IPS DF 6.9 (cell line): Measurements from ENCODE around the gene SETX.
A peak's percentile ranks its signal among the peaks of the same experiment; 100 is the strongest.
"Not testable (repeated sequence)": the region's sequence is repeated elsewhere in the genome, so short reads cannot be mapped to it uniquely, and the experiment has no call there.

Source experiments
- DNase-seq: peaks from one replicate; pipeline ENCODE4 v3.0.0-alpha.2; 2013; ENCODE audit warnings: low read depth, low spot score
- H3K27ac ChIP-seq: one replicate; pipeline ENCODE4 v1.5.1; 2013; ENCODE audit warnings: low read length, control low read depth
- H3K27me3 ChIP-seq: 2 replicates; pipeline ENCODE4 v1.6.1; 2013; ENCODE audit warnings: mild to moderate bottlenecking, low read length; ENCODE audit not compliant: control insufficient read depth, insufficient read depth
- H3K36me3 ChIP-seq: 2 replicates; pipeline ENCODE4 v1.6.1; 2013; ENCODE audit warnings: low read length; ENCODE audit not compliant: control insufficient read depth, insufficient read depth
- H3K4me1 ChIP-seq: 2 replicates; pipeline ENCODE4 v1.6.1; 2013; ENCODE audit warnings: low read length; ENCODE audit not compliant: control insufficient read depth, insufficient read depth
- H3K4me3 ChIP-seq: 2 replicates; pipeline ENCODE4 v1.5.1; 2013; ENCODE audit warnings: mild to moderate bottlenecking, low read length
- H3K9me3 ChIP-seq: 2 replicates; pipeline ENCODE4 v1.6.1; 2013; ENCODE audit warnings: low read length, inconsistent platforms; ENCODE audit not compliant: control insufficient read depth, insufficient read depth
- WGBS: extraction: QIAGEN DNeasy Blood & Tissue Kit; methylation state at CpG from one replicate; pipeline ENCODE4 v1.1.7; 2013; ENCODE audit warnings: mixed read lengths, missing lambda C conversion rate; ENCODE audit not compliant: insufficient read length, insufficient coverage; 5-methylcytosine and 5-hydroxymethylcytosine counted together

Gene SETX

GRCh38 chr9:132288361-132288760 lies 66.4 kb downstream of the SETX start:
- H3K4me1 ChIP-seq, result no peaks in the 10 kb centered on the region
- no peak overlapping the region for H3K4me3 ChIP-seq
- no peaks in the 10 kb centered on the region for H3K27me3 ChIP-seq
- H3K36me3 ChIP-seq, result peaks cover 11% of the 10 kb centered on the region; the same call in 1 of the 2 replicates
- DNase-seq, result no peak
- no peak overlapping the region for H3K27ac ChIP-seq
- H3K9me3 ChIP-seq, result no peaks in the 10 kb centered on the region
- no CpG with 5 or more reads among the region's 1 CpG for WGBS

DNA sequence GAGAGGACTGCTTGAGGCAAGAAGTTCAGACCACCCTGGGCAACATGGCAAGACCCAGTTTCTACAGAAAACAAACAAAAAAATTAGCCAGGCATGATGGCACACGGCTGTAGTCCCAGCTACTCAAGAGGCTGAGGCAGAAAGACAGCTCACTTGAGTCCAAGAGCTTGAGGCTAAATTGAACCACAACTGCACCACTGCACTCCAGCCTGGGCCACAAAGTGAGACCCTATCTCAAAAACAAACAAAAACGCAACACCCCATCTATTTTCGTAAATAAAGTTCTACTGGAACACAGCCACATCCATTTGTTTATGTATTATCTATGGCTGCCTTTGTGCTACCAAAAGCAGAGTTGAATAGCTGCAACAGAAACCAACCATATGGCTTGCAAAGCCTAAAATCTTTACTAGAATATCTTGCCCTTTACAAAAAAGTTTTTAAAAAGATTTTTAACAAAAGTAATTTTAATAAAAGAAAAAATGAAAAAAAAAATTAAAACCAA lies 67.5 kb downstream of the SETX start:
- WGBS, result 100% methylated on average over 2 of the region's 3 CpGs
- Histone ChIP-seq H3K36me3 (peaks cover 16% of the 10 kb centered on the region; the same call in 1 of the 2 replicates), H3K4me1 (no peaks in the 10 kb centered on the region), H3K4me3 (no peak overlapping the region), H3K27me3 (no peaks in the 10 kb centered on the region), H3K27ac (no peak overlapping the region), H3K9me3 (no peaks in the 10 kb centered on the region)
- DNase-seq, result no peak

GRCh38 chr9:132283863-132284262 lies 70.9 kb downstream of the SETX start:
- no peaks in the 10 kb centered on the region for H3K27me3 ChIP-seq
- H3K36me3 ChIP-seq, result peaks cover 19% of the 10 kb centered on the region; the same call in 1 of the 2 replicates
- H3K9me3 ChIP-seq, result no peaks in the 10 kb centered on the region
- no peaks in the 10 kb centered on the region for H3K4me1 ChIP-seq
- WGBS, result no CpG with 5 or more reads among the region's 7 CpGs
- no peak overlapping the region for H3K4me3 ChIP-seq
- no peak for DNase-seq
- no peak overlapping the region for H3K27ac ChIP-seq

DNA sequence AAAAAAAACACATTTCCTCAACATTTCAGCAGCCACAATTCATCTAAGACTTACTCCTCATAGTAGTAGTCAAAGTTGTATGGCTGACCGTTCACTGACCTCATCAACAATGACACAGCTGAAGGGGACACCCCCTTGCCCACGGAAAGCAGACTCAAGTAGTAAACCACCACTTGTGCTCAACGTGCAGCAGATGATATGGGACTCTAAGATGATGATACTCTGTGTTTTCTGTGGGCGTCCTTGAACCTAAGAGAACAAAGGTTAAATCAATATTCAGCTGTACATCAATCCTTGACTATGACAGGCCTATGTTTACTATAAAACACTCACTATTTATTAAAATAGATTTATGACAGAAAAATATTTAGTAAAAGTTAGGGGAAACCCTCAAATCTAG lies 71.6 kb downstream of the SETX start:
- no peak overlapping the region for H3K27ac ChIP-seq
- no peak overlapping the region for H3K4me3 ChIP-seq
- H3K27me3 ChIP-seq, result no peaks in the 10 kb centered on the region
- H3K4me1 ChIP-seq, result no peaks in the 10 kb centered on the region
- H3K9me3 ChIP-seq, result no peaks in the 10 kb centered on the region
- DNase-seq, result no peak
- no CpG with 5 or more reads among the region's 4 CpGs for WGBS
- peaks cover 19% of the 10 kb centered on the region; the same call in 1 of the 2 replicates for H3K36me3 ChIP-seq

DNA sequence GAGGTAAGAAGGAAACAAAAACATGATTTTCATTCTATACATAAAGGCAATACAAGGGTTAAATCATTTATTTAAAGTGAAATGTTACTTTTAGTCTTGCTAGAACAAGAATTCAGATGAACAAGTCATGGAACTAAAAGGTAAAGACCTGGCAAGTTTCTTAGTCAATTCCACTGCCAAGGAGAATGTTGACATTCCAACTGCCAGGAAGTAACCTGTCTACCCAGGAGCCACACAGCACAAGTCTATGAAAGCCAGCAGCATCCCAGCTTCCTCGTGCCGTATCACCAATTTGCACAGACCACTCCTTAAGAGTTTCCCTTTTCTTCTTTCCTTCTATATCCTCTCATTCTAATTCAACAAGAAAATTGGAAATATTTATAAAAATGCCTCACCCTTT lies 79.9 kb downstream of the SETX start:
- DNase-seq, result no peak
- H3K4me1 ChIP-seq, result no peaks in the 10 kb centered on the region
- H3K9me3 ChIP-seq, result no peaks in the 10 kb centered on the region
- H3K27me3 ChIP-seq, result no peaks in the 10 kb centered on the region
- no CpG with 5 or more reads among the region's 2 CpGs for WGBS
- H3K27ac ChIP-seq, result no peak overlapping the region
- H3K4me3 ChIP-seq, result no peak overlapping the region
- H3K36me3 ChIP-seq, result peaks cover 19% of the 10 kb centered on the region

GRCh38 chr9:132269704-132270516 lies 84.9 kb downstream of the SETX start:
- not testable (repeated sequence) for H3K4me3 ChIP-seq, H3K36me3 ChIP-seq, DNase-seq, H3K9me3 ChIP-seq, H3K27me3 ChIP-seq, H3K4me1 ChIP-seq, H3K27ac ChIP-seq
- no CpG with 5 or more reads among the region's 16 CpGs for WGBS

DNA sequence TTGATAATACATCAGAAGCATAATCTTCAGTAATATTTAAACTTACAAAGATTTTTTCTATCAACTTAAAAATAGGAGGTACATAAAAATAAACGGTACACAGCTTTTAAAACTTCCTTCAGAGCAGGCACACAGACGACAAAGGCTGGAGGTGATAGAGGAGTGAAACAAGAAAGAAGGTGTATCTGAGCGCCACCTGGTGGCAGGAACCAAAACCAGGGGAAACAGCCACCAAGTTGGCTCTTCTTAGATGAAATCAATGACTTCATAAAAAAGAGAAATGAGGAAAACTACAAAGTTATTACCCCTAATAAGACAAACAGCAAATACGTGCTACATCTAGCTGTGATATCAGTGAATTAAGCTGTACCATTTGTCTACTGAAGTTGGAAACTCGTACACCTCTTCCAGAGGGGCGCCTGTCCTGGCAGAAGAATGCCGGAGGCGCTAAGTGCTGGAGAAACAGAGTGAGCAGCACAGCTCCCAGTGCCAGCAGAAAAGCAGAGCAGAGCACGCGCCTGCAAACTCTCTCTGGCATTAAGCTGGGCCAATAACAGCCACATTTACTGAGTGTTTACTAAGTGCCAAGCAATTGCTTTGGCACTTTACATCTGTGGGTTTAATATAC lies 85.9 kb downstream of the SETX start:
- whole genome bisulfite sequencing, result no CpG with 5 or more reads among the region's 10 CpGs
- no peaks in the 10 kb centered on the region for H3K27me3 ChIP-seq
- peak; percentile 64 for DNase-seq
- no peak overlapping the region for H3K27ac ChIP-seq
- peaks cover 7% of the 10 kb centered on the region for H3K36me3 ChIP-seq
- H3K4me3 ChIP-seq, result no peak overlapping the region
- no peaks in the 10 kb centered on the region for H3K4me1 ChIP-seq
- no peaks in the 10 kb centered on the region for H3K9me3 ChIP-seq

DNA sequence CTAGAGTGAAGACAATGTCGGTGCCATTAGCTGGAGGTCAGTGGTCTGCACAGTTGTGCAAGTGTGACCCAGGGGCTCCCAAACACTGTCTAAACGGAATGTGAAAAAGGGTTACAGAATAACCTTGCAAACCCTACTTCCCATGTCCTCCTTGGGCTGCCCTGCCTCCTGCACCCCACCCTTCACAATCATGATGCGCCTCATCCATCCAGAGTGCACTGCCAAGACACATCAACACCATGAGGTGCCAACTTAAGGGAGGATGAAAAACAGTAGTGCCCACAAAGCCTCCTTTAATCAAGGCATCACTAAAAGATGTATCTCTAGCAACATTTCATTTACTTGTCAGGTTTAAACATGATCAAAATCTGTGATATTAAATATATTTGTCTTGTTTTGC lies 87.1 kb downstream of the SETX start:
- H3K27ac ChIP-seq, result no peak overlapping the region
- no peaks in the 10 kb centered on the region for H3K4me1 ChIP-seq
- H3K27me3 ChIP-seq, result no peaks in the 10 kb centered on the region
- WGBS, result no CpG with 5 or more reads among the region's 3 CpGs
- H3K36me3 ChIP-seq, result peaks cover 7% of the 10 kb centered on the region
- no peak overlapping the region for H3K4me3 ChIP-seq
- no peak for DNase-seq
- no peaks in the 10 kb centered on the region for H3K9me3 ChIP-seq

GRCh38 chr9:132266017-132266416 lies 88.8 kb downstream of the SETX start:
- H3K9me3 ChIP-seq, result no peaks in the 10 kb centered on the region
- no peak overlapping the region for H3K4me3 ChIP-seq
- no peaks in the 10 kb centered on the region for H3K4me1 ChIP-seq
- no peak for DNase-seq
- H3K27ac ChIP-seq, result no peak overlapping the region
- no peaks in the 10 kb centered on the region for H3K27me3 ChIP-seq
- peaks cover 7% of the 10 kb centered on the region for H3K36me3 ChIP-seq
- no CpG with 5 or more reads among the region's 3 CpGs for WGBS

DNA sequence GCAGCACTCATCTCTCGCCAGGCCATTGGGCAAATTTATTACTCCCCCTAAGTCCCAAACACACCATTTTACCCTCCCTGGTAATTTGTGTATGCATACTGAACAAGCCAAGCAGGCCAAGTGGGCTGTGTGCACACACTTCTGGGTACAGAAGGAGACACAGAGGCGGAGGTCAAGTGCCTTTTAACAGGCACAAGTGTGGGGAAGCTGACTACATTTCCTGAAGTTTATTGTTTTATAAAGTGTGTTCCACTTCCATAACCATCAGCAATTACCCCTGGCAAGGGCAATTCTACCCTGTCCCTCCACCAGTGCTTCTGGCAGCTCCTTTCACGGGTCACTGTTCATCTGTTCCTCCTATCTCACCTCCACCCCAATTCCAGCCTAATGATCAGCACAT lies 93.9 kb downstream of the SETX start:
- Histone ChIP-seq H3K4me3 (no peak overlapping the region), H3K36me3 (peaks cover 7% of the 10 kb centered on the region), H3K27me3 (no peaks in the 10 kb centered on the region), H3K9me3 (no peaks in the 10 kb centered on the region), H3K27ac (no peak overlapping the region), H3K4me1 (no peaks in the 10 kb centered on the region)
- WGBS, result no CpG with 5 or more reads among the region's 3 CpGs
- no peak for DNase-seq
